ENCODE data around the gene NRTN. TPM values are rescaled to one million over a fixed set of nuclear protein-coding genes. Genes with fewer than 3 reads are reported as not detected.

Gene NRTN
- total and polyA plus RNA-seq, 2 donors (not counting 3 experiments of a cell fraction or from before 2014, with no cell fraction given), result 0.41 TPM; not detected in 1

- H2AFZ ChIP-seq (ENCODE audit: low read depth, low read length), result no peak overlapping the region
- no peaks in the 10 kb centered on the region for H3K36me3 ChIP-seq (ENCODE audit: control insufficient read depth in 2 of 2, extremely low read depth in 1 of 2, insufficient read depth in 2 of 2, low read length in 2 of 2)
- H3K9me1 ChIP-seq (replicated peaks; ENCODE audit: control insufficient read depth, extremely low read depth, insufficient read depth, low read length), result no peaks in the 10 kb centered on the region
- ChIA-PET CTCF (no interaction called here), POLR2A (no interaction called here)
- FAIRE-seq, result no peak
- no peak for DNase-seq (ENCODE audit: low read depth, low spot score)
- dilution Hi-C loops (cut with MboI; ENCODE audit: extremely low pct_ligation_motif_present, low sequenced_read_pairs) (no loop called here), intact Hi-C loops (cut with micrococcal nuclease) (no loop called here)
- H3K4me1 ChIP-seq (ENCODE audit: control insufficient read depth, extremely low read depth, insufficient read depth, low read length), result no peaks in the 10 kb centered on the region
- no peak overlapping the region for H3K27ac ChIP-seq (ENCODE audit: insufficient read depth, low read depth, low read length)
- no peaks in the 10 kb centered on the region for H3K79me2 ChIP-seq (ENCODE audit: control insufficient read depth, insufficient read depth, low read length)
- no peak overlapping the region for H3K9ac ChIP-seq (replicated peaks; ENCODE audit: extremely low read depth, insufficient read depth, low read length)
- TF ChIP-seq POLR2A (IDR thresholded peaks at IDR 0.05; ENCODE audit: low read depth, low read length) (no peak), GATA2 (IDR thresholded peaks at IDR 0.05; ENCODE audit: insufficient read depth, insufficient read length, low read depth, low read length) (no peak), EZH2 (IDR thresholded peaks at IDR 0.05; ENCODE audit: borderline replicate concordance, low read depth, low read length, severe bottlenecking) (no peak), POLR2AphosphoS5 (IDR thresholded peaks at IDR 0.05; ENCODE audit: insufficient read depth, low read depth, low read length) (no peak), MYC (IDR thresholded peaks at IDR 0.05; ENCODE audit: low read depth, low read length) (no peak), FOS (IDR thresholded peaks at IDR 0.05; ENCODE audit: borderline replicate concordance, insufficient read depth, low read length) (no peak), JUN (IDR thresholded peaks at IDR 0.05; ENCODE audit: borderline replicate concordance, insufficient read depth, insufficient read length, low read depth) (no peak), CTCF (IDR thresholded peaks at IDR 0.05; ENCODE audit: extremely low read depth in 1 of 2, insufficient read depth in 1 of 2, low read depth in 1 of 2, low read length in 2 of 2) (no peak)
- TF ChIP-seq, protein P1, sequence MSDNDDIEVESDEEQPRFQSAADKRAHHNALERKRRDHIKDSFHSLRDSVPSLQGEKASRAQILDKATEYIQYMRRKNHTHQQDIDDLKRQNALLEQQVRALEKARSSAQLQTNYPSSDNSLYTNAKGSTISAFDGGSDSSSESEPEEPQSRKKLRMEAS (IDR thresholded peaks at IDR 0.05; ENCODE audit: insufficient read depth, insufficient read length), result no peak
- H3K4me2 ChIP-seq (ENCODE audit: insufficient read depth, low read length), result no peak overlapping the region
- BruUV-seq (replicated peaks), result no TSS peak
- no peak overlapping the region for H3K4me3 ChIP-seq (replicated peaks in 1 of 3; ENCODE audit: insufficient read depth in 1 of 3, low read depth in 1 of 3, low read length in 3 of 3)
- no peaks in the 10 kb centered on the region for H4K20me1 ChIP-seq (replicated peaks; ENCODE audit: control insufficient read depth, extremely low read depth, insufficient read depth, low read length)
- no peaks in the 10 kb centered on the region for H3K27me3 ChIP-seq (ENCODE audit: control insufficient read depth in 2 of 2, insufficient read depth in 2 of 2, low read length in 2 of 2)
- H3K9me3 ChIP-seq (replicated peaks; ENCODE audit: control insufficient read depth, insufficient read depth, low read length), result no peaks in the 10 kb centered on the region
Measured at GRCh38 chr19:5762608-5763217, 42.2 kb upstream of the NRTN start.

Data from endothelial cell of umbilical vein (primary cell).